HG03558 (cell line): ENCODE results near the gene EFHC1.
A peak's percentile ranks its signal among the peaks of the same experiment; 100 is the strongest.

Source experiments
- ATAC-seq: cut with Tn5 transposase; IDR thresholded peaks from one replicate; pipeline ENCODE4 v1.9.1; 2021; ENCODE audit warnings: moderate number of reproducible peaks; ENCODE audit not compliant: unreplicated experiment; ENCODE audit errors: extremely low read depth

The EFHC1 gene

DNA sequence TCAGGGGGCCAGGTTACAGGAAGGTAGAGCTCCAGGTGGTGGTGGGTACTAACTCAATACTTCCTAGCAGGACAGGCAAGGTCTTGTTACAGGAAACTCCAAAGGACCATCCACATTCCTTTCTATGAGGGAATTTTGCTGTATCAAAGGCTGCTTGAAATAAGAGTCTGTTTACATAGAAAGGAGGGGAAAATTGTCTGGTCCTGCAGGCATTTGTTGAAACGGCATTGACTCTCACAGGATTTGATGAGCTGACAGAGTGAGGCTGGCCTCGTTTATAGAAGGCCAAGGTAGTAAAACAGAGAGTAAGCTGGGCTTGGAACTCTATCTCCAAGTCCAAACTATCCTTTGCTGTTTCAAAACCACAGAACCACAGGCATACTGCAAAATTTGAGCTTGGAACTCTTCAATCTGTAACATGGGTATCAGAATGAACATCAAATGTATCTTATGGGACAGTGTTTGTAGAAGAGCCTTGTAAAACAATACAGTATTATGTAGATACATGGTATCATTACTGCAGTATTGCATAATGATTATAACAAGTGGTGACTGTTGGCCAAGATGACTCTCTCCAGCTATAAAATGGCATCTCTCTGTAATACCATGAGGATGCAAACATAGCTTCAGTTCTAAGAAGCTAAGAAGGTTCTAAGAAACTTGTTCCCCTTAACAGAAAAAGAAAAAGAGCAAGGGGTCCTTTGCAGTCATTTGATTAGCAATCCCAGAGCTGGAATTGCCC lies 95.2 kb downstream of the EFHC1 start:
- ATAC-seq, result no peak

DNA sequence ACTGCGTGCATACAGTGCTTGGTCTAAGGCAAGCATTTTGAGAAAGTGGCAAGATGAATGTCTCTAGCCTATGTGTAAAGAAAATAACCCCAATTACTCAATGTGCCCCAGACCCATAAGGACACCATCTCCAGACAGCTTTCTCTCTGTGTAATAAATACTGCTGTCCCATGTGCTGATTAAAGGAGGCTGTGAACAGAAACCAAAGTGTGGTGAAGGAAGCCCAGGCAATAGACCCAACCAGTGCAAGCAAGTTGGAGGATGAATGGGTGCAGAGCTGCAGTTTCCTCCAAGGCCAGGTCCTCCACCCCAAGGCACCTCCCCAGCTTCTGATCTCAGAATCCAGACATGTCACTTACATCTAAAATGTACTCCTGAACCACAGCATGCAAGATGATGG lies 96.1 kb downstream of the EFHC1 start:
- ATAC-seq, result no peak

DNA sequence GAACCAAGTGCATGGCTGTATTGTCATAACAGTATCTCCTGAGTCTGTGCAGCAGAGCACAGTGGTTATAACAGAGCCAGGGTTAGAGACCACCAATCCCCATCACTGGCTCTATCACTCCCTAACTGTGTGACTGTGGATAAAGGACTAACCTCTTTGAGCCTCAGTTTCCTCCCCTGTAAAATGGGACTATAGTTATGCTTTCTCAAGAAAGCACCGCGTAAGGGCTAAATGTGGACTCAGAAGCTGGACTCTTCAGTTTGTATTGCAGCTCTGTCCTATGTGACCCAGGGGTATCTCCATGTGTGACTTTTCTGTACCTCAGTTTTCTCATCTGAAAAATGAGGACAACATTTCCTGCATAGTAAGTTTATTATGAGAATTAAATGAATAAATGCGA lies 96.8 kb downstream of the EFHC1 start:
- no peak for ATAC-seq

- peak; percentile 95 for ATAC-seq
These were observed 97.5 kb downstream of the EFHC1 start for GRCh38 chr6:52517502-52518278.

GRCh38 chr6:52518279-52518945 lies 98.3 kb downstream of the EFHC1 start:
- no peak for ATAC-seq

DNA sequence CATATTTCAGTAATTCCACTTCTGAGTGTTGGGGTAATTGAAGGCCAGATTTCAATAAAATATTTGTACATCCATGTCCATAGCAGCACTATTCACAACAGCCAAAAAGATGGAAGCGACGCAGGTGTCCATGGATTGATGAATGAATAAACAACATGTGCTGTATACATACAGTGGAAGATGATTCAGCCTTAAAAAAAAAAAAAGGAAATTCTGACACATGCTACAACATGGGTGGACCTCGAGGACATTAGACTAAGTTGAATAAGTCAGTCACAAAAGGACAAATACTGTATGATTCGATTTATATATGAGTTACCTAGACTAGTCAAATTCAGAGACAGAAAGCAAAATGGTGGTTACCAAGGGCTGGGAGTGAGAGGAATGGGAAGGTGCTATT lies 99.5 kb downstream of the EFHC1 start:
- no peak for ATAC-seq

DNA sequence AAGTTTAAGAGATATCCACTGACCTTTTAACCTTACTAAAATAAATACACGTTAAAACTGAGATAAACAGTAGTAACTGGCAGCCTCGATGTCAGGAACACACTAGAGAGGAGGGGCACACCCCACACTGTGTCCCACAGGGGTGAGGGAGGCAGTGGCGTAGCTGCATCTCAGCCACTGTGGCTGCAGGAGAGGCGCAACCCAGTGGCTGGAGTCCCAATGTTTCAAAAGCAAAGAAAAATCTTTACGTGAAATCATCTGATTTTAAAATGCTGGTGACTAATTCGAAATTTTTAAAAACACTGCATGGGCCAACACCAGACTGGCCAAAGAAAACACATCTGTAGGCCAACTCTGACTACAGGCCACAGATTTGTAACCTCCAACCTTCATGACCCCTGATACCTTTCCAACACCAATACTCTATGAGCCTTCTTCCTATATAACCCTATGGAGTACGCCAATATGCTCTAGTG lies 102.0 kb downstream of the EFHC1 start:
- ATAC-seq, result no peak

- ATAC-seq, result no peak
These were observed 102.5 kb downstream of the EFHC1 start for GRCh38 chr6:52522655-52523054.

DNA sequence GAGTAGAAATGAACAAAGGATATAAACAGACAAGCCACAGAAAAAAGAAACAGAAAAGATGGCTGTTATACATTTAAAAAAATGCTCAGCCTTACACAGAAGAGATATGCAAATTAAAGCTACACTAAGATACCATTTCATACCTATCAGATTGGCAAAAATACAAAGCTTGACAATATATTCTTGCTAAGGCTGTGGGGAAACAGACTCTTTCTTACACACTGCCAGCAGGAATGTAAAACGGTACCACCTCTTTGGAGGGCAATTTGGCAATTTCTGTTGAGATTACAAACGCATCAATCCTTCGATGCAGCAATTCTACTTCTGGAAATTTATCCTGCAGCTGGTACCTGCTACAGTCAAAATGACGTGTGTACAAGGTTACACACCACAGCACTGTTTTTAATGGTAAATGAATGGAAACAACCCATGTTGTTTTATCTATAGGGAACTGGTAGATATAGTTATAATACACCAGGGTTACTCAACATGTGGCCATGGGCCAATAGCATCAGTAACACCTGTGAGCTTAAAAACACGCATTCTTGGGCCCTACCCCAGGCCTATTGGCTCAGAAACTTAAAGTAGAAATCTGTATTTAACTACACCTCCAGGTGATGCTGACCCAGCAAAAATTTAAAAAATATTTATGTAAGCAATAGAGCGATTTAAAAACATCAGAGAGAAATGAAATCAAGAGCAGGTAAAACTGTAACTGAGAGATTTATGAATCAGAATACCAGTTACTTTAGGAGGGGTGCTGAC lies 103.4 kb downstream of the EFHC1 start:
- ATAC-seq, result no peak

DNA sequence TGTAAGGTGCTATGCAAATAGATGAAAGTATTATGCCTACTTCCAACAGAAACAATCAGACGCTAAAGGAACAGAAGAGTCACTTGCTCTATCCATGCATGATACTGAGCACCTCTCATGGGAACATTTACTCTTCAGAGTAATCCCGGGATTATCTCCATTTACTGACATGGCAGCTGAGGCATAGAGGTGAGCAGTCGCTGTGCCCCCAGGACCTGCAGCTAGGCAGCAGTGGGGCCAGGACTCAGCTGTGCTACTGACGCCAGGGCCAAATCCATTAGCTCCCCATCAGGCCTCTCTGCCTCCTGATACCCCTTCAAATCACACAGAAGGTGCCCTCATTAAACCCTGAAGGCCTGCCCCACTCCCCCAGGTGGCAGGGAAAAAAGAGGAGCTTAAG lies 104.8 kb downstream of the EFHC1 start:
- ATAC-seq, result no peak

DNA sequence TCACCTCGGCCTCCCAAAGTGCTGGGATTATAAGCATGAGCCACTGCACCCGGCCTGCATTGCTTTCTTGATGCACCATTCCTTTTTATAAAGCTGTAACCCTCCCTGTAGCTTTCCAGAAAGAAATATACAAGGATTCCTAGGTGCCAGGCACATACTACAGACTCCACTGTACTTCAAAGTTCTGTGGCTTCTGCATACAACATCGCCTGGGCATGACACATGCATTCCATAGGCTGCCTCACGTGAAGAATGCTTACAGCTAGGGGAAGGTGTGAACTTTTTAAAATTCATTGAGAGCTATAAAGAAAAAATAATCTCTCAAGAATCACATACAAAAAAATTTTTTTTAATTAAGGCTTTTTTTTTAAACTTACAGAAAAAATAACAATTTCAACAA lies 106.5 kb downstream of the EFHC1 start:
- no peak for ATAC-seq

DNA sequence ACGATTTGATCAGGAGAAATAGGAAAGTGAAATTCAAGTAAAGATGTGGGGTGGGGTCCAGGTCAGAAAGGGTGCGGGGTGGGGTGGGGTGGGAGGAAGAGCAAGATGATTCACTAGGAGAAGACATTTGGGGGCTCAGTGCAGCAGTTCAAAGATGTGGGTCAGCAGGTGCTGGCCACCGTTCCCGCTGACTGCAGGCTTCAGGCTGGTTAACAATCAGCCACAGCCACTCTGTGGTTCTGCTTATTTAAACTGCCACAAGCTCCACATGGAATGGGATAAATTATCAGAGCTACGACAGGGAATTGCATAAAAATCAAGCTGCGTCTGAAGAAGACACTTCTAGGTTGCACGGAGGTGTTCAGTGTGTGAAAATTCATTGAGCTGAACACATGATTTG lies 107.3 kb downstream of the EFHC1 start:
- ATAC-seq, result no peak

DNA sequence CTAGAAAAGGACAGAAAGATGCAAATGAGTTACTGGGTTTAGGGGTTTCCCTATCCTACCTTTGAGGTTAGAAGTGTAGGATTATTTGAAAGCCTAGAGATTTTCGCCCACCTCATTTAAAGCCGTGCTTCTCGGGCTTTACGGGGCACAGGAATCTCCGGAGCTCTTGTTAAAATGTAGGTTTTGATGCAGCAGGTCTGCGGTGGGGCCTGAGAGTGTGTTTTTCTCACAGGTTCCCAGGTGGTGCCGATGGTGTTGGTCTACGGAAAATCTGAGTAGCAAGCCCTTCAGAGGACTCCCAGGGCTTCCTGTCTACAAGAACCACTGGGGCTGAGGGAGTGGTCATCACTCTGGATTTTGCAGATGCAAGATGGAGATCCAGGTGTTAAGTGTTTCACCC lies 109.2 kb downstream of the EFHC1 start:
- no peak for ATAC-seq

GRCh38 chr6:52530351-52530750 lies 110.2 kb downstream of the EFHC1 start:
- ATAC-seq, result no peak

GRCh38 chr6:52531396-52531795 lies 111.3 kb downstream of the EFHC1 start:
- no peak for ATAC-seq

DNA sequence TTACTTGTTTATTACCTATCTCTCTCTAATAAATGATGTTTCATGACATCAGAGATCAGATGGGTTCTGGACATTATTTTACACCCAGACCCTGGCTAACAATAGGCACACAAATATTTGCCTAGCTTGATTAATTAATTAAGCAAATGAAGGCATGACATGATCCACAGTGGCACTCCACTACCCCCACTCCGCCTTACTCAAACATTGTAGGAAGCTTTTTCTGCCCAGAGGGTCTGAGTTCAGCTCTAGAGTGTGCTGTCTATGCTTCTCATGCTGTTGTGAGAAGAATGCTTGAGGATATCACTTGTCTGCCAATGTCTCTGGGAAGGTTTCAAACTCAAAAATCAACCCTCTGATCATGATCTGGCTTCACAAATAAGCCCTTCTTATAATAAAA lies 111.7 kb downstream of the EFHC1 start:
- no peak for ATAC-seq

- ATAC-seq, result no peak
These were observed 112.3 kb downstream of the EFHC1 start for GRCh38 chr6:52532457-52532856.

GRCh38 chr6:52533491-52533890 lies 113.3 kb downstream of the EFHC1 start:
- ATAC-seq, result no peak

GRCh38 chr6:52534363-52534762 lies 114.2 kb downstream of the EFHC1 start:
- ATAC-seq, result no peak

- ATAC-seq, result no peak
These were observed 114.8 kb downstream of the EFHC1 start for GRCh38 chr6:52534966-52535390.
